Upper lobe of right lung (tissue), 1 donor: ENCODE results near the gene FAM83F. TPM values are rescaled to one million over a fixed set of nuclear protein-coding genes. Genes with fewer than 3 reads are reported as not detected.

Experiments used
- ATAC-seq: fragments of 200-7000 bp; cut with Tn5 transposase; one replicate; pipeline ENCODE4 v1.9.1; 2020; ENCODE audit warnings: mild to moderate bottlenecking, moderate library complexity
- DNase-seq: peaks from one replicate; pipeline ENCODE4 v3.0.0-alpha.2; 2020
- H3K27ac ChIP-seq: fragments of 200-600 bp; one replicate; pipeline ENCODE4 v1.8.0; 2022
- H3K27me3 ChIP-seq: fragments of 200-600 bp; one replicate; pipeline ENCODE4 v1.8.0; 2022; ENCODE audit warnings: mild to moderate bottlenecking
- H3K36me3 ChIP-seq: fragments of 200-600 bp; one replicate; pipeline ENCODE4 v1.8.0; 2022
- H3K4me1 ChIP-seq: fragments of 200-600 bp; one replicate; pipeline ENCODE4 v1.8.0; 2022
- H3K4me3 ChIP-seq: fragments of 200-600 bp; one replicate; pipeline ENCODE4 v1.8.0; 2022; ENCODE audit warnings: mild to moderate bottlenecking
- H3K9me3 ChIP-seq: fragments of 200-600 bp; one replicate; pipeline ENCODE4 v1.8.0; 2022
- intact Hi-C: fragments of 100-400 bp; cut with DNase I; formaldehyde crosslinking; loops from one replicate; pipeline ENCODE4 v1.11.0; 2022
- total RNA-seq: library from RNA; stranded (reverse); fragmentation: NEBNext Ultra II Directional; extraction: Animal tissue kit (Norgen Biotek cat#: 25700); gene quantifications from one replicate; pipeline ENCODE4 v1.2.1, GENCODE V29; 2021
- TF ChIP-seq, protein P1 (sequence below): fragments of 200-600 bp; IDR thresholded peaks from one replicate; pipeline ENCODE4 v1.8.0; 2022; ENCODE audit warnings: antibody characterized with exemption
- donor health status: DM: no; HTN: yes; CAD: no; lungs with severe emphysema.

The FAM83F gene
- total RNA-seq, 1 donor from 2014 or later = 0.35 TPM

DNA sequence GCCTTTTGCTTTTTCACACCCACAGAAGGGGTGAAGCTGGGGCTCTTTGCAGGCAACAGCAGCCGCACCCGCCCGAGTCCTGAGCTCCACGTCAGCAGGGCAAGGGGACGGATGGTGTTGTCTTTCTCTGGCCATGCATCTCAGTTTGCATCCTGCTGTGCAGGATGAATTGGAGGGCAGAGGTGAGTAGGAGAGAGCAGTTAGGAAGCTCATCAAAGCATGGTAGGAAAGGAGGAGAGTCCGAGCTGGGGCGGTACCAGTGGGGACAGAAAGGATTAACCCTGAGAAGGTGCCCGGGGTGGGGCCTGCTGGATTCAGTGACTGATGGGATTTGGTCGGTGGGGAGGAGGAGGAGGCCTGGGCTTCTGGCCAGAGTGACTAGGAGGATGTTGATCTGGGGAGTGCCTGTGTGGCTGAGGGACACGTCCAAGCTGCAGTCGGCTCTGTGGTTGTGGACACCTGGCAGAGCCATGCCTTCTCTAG, 14.6 kb downstream of the FAM83F start:
- TF ChIP-seq, protein P1, sequence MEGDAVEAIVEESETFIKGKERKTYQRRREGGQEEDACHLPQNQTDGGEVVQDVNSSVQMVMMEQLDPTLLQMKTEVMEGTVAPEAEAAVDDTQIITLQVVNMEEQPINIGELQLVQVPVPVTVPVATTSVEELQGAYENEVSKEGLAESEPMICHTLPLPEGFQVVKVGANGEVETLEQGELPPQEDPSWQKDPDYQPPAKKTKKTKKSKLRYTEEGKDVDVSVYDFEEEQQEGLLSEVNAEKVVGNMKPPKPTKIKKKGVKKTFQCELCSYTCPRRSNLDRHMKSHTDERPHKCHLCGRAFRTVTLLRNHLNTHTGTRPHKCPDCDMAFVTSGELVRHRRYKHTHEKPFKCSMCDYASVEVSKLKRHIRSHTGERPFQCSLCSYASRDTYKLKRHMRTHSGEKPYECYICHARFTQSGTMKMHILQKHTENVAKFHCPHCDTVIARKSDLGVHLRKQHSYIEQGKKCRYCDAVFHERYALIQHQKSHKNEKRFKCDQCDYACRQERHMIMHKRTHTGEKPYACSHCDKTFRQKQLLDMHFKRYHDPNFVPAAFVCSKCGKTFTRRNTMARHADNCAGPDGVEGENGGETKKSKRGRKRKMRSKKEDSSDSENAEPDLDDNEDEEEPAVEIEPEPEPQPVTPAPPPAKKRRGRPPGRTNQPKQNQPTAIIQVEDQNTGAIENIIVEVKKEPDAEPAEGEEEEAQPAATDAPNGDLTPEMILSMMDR = no peak
- Histone ChIP-seq H3K4me1 (no peaks in the 10 kb centered on the region), H3K9me3 (no peaks in the 10 kb centered on the region), H3K36me3 (no peaks in the 10 kb centered on the region), H3K4me3 (no peak overlapping the region), H3K27me3 (peaks cover 42% of the 10 kb centered on the region), H3K27ac (no peak overlapping the region)
- DNase-seq (no peak), ATAC-seq (no peak)
- intact Hi-C loops = no loop called here

DNA sequence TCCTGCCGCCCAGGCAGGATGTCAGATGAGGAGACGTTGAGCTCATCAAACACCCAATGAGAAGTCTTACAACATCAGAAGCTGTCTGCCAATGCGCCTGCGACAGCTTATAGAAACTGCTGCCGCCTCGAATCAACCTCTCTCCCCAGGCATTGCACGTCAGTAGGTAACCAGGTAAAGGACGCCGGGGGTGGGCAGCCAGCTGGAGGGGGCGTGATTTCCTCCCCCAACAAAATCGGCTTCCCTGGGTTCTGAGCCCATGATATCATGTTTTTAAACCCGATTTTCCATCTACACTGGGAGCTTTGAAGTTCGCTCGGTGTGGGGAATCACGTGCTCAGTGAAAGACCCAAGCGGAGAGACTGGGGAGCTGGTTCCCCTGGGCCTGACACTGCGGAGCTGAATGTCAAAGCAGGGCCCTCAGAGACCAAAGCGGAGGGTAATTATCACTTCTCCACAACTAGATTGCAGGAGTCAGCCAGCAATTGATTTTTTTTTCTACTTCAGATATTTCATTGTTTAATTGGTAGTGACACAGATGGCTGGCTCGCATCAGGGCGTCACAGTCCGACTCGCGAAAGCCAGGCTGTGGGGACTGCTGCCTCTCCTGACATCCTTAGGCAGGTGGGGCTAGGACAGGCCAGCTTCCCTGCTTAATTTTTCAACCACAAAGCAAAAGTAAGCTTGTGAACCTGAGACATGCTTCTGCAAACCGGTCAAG, 15.4 kb downstream of the FAM83F start:
- H3K27ac ChIP-seq = no peak overlapping the region
- intact Hi-C loops = loop anchor here (10.0 kb wide), 1 partner anchor 55 kb away; no protein-coding TSS in a partner anchor

GRCh38 chr22:40010746-40011145, 16.0 kb downstream of the FAM83F start:
- ATAC-seq (no peak), DNase-seq (no peak)
- H3K4me1 ChIP-seq = no peaks in the 10 kb centered on the region
- TF ChIP-seq, protein P1 = no peak
- intact Hi-C loops = loop anchor here (10.0 kb wide), 1 partner anchor 56 kb away; no protein-coding TSS in a partner anchor
- no peaks in the 10 kb centered on the region for H3K9me3 ChIP-seq
- no peak overlapping the region for H3K4me3 ChIP-seq
- peaks cover 42% of the 10 kb centered on the region for H3K27me3 ChIP-seq
- H3K27ac ChIP-seq = no peak overlapping the region
- H3K36me3 ChIP-seq = no peaks in the 10 kb centered on the region

More for the DNA sequence above, 15.4 kb downstream of the FAM83F start:
- no peaks in the 10 kb centered on the region for H3K36me3 ChIP-seq
- no peak for ATAC-seq
- no peak overlapping the region for H3K4me3 ChIP-seq
- TF ChIP-seq, protein P1 = no peak
- no peaks in the 10 kb centered on the region for H3K4me1 ChIP-seq
- no peaks in the 10 kb centered on the region for H3K9me3 ChIP-seq
- DNase-seq = no peak
- peaks cover 42% of the 10 kb centered on the region for H3K27me3 ChIP-seq

- ATAC-seq (no peak), DNase-seq (no peak)
- H3K27ac ChIP-seq = no peak overlapping the region
- peaks cover 28% of the 10 kb centered on the region for H3K27me3 ChIP-seq
- no peaks in the 10 kb centered on the region for H3K36me3 ChIP-seq
- TF ChIP-seq, protein P1 = no peak
- no peaks in the 10 kb centered on the region for H3K9me3 ChIP-seq
- intact Hi-C loops = loop anchor here (10.0 kb wide), 1 partner anchor 60 kb away; no protein-coding TSS in a partner anchor
- H3K4me1 ChIP-seq = no peaks in the 10 kb centered on the region
- H3K4me3 ChIP-seq = no peak overlapping the region
Measured at GRCh38 chr22:40014667-40015248, 20.0 kb downstream of the FAM83F start.

DNA sequence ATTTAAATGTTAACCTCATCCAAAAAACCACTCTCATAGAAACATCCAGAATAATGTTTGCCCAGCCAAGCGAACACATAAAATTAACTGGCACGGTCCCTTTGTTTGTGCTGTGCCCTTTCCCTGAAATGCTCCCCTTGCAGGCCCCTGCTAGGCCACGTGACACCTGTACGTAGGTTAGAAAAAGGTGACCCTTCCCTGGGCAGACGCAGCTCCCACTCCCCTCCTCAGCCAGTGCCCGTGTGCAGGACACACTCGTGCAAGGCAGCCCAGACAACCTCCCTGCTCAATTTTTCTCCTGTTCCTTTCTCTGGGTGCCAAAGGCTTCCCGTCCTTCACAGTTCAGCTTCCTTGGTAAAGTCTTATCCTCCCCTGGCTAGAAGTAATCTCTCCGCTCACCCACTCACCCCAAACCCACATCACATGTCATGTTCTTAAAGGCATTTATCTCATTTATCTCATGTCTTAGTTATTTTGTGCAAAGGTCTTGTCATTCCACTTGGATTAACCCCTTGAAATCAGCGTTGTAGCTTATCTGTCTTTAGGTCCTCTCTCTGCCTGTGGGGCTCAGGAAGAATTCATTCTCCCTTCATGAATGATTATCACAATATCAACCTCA, 20.7 kb downstream of the FAM83F start:
- intact Hi-C loops = loop anchor here (10.0 kb wide), 1 partner anchor 61 kb away; no protein-coding TSS in a partner anchor
- Histone ChIP-seq H3K36me3 (no peaks in the 10 kb centered on the region), H3K9me3 (no peaks in the 10 kb centered on the region), H3K27me3 (peaks cover 21% of the 10 kb centered on the region), H3K27ac (no peak overlapping the region), H3K4me1 (no peaks in the 10 kb centered on the region), H3K4me3 (no peak overlapping the region)
- no peak for DNase-seq
- TF ChIP-seq, protein P1 = no peak
- ATAC-seq = no peak
